Pancreas (tissue), 10 donors: ENCODE data around the gene ARID3A. TPM values are rescaled to one million over a fixed set of nuclear protein-coding genes. Genes with fewer than 3 reads are reported as not detected.

Experiments used
- ATAC-seq, 4 donors: fragments of 200-7000 bp; cut with Tn5 transposase; one replicate each; pipeline versions ENCODE4 v1.8.0 to v1.9.1; 2020; ENCODE audit warnings: mild to moderate bottlenecking in 4 of 4, moderate library complexity in 4 of 4
- DNase-seq, 6 donors: peaks; one replicate each; pipeline ENCODE4 v3.0.0-alpha.2; 2020
- FAIRE-seq: peaks from 2 replicates; lab custom pipeline; 2012; peaks lifted over from hg19 to GRCh38; lab: Jason Lieb, UNC
- H3K27ac ChIP-seq, 4 donors: fragments of 200-600 bp; sonication (generic); 1 replicate in 3 of 4; 2 replicates in 1 of 4; pipeline versions ENCODE4 v1.5.0 to v1.8.0; 2020
- H3K27me3 ChIP-seq, 4 donors: fragments of 200-600 bp; one replicate each; pipeline ENCODE4 v1.8.0; 2021
- H3K36me3 ChIP-seq, 3 donors: fragments of 200-600 bp; sonication (generic) in 1 of 3; one replicate each; pipeline versions ENCODE4 v1.5.0 to v1.8.0; 2020 to 2021
- H3K4me1 ChIP-seq, 3 donors: fragments of 200-600 bp; one replicate each; pipeline ENCODE4 v1.8.0; 2021
- H3K4me3 ChIP-seq, 4 donors: fragments of 200-600 bp; sonication (generic) in 2 of 4; one replicate each; pipeline versions ENCODE4 v1.5.0 to v1.8.0; 2020 to 2021
- H3K9me3 ChIP-seq, 4 donors: fragments of 200-600 bp; one replicate each; pipeline ENCODE4 v1.8.0; 2021
- WGBS, 2 donors: extraction: QIAGEN DNeasy Blood & Tissue Kit; methylation state at CpG; one replicate each; pipeline ENCODE4 v1.1.7; 2013; 5-methylcytosine and 5-hydroxymethylcytosine counted together
- intact Hi-C, 3 donors: fragments of 100-400 bp; cut with DNase I; formaldehyde crosslinking; loops; one replicate each; pipeline versions ENCODE4 v1.11.1 to v1.14.2; 2022
- polyA plus RNA-seq, 2 donors: library from polyadenylated mRNA; stranded (reverse); fragments of 200-250 nt; gene quantifications; one replicate each; pipeline ENCODE4 v1.2.3, GENCODE V29; 2013
- total RNA-seq, 6 donors: library from RNA; stranded (reverse); fragmentation: NEBNext Ultra II Directional in 4 of 6; extraction: Animal tissue kit (Norgen Biotek cat#: 25700) in 4 of 6; gene quantifications; one replicate each; pipeline versions ENCODE4 v1.2.1 to v1.2.4, GENCODE V29; 2021 to 2023
- TF ChIP-seq, protein P1 (sequence below), 4 donors: fragments of 200-600 bp; sonication (generic) in 3 of 4; IDR thresholded peaks; one replicate each; pipeline versions ENCODE4 v1.5.0 to v1.8.0; 2021; ENCODE audit warnings: antibody characterized with exemption in 4 of 4
- donor health status: healthy with polysubstance abuse.
- donor health status: DM: no; HTN: no; CAD: no; lungs with moderate emphysema.
- donor health status: DM: no; HTN: no; CAD: no.
- donor health status: control.
- donor health status: control.
- donor health status: Bipolar disorder and iron deficiency.
- donor health status: DM: yes; HTN: yes; CAD: no.
- donor health status: DM: no; HTN: no; CAD: no.
- donor health status: DM: no; HTN: no; CAD: no.
- donor health status: DM: yes; HTN: yes; CAD: no.

The ARID3A gene
- total and polyA plus RNA-seq, 8 donors = 4.6 to 8.5 (median 7.1) TPM

DNA sequence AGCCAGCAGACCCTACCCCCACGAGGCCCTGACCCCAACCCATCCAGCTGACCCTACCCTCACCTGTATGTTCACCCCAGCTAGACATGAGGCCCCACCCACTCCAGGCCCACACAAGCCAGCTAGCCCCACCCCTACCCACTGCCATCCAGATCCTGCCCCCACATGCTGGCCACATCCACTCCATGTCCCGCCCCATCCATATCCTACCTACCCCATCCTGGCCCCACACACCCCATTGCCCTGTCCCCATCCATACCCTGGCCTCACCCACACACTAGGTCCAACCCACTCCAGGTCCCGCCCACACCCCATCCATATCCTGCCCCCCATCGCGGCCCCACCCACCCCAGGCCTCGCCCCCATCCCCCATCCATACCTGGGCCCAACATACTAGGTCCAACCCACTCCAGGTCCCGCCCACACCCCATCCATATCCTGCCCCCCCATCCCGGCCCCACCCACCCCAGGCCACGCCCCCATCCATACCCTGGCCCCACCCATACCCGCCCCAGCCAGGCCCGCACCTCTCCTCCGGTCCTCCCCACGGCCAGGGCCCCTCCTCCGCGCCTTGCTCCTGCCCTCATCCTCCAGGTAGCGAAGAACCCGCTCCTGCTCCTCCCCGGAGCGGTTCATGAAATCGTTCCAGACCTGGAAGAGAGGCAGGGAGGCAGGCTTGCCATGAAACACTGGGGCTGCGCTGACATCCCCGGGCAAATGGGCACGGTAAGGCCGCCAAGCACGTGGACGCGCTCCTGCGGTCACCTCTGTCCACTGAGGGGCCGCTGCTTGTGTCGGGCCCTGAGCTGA, 25.3 kb upstream of the ARID3A start:
- Histone ChIP-seq H3K4me3 (no peak overlapping the region), H3K9me3 (no peaks in the 10 kb centered on the region), H3K36me3 (peaks cover 0 to 5% (median 3%) of the 10 kb centered on the region in 3 donors), H3K4me1 (no peaks in the 10 kb centered on the region), H3K27me3 (no peaks in the 10 kb centered on the region), H3K27ac (no peak overlapping the region)
- WGBS, 2 donors = 81 to 82% methylated on average over 25 to 30 of the region's 30 CpGs
- FAIRE-seq (no peak), DNase-seq (peak in 2 of 6 donors; percentile 55 to 66), ATAC-seq (peak in 1 of 4 donors; percentile 5)
- intact Hi-C loops = no loop called here
- TF ChIP-seq, protein P1, sequence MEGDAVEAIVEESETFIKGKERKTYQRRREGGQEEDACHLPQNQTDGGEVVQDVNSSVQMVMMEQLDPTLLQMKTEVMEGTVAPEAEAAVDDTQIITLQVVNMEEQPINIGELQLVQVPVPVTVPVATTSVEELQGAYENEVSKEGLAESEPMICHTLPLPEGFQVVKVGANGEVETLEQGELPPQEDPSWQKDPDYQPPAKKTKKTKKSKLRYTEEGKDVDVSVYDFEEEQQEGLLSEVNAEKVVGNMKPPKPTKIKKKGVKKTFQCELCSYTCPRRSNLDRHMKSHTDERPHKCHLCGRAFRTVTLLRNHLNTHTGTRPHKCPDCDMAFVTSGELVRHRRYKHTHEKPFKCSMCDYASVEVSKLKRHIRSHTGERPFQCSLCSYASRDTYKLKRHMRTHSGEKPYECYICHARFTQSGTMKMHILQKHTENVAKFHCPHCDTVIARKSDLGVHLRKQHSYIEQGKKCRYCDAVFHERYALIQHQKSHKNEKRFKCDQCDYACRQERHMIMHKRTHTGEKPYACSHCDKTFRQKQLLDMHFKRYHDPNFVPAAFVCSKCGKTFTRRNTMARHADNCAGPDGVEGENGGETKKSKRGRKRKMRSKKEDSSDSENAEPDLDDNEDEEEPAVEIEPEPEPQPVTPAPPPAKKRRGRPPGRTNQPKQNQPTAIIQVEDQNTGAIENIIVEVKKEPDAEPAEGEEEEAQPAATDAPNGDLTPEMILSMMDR (IDR thresholded peaks at IDR 0.05) = no peak

DNA sequence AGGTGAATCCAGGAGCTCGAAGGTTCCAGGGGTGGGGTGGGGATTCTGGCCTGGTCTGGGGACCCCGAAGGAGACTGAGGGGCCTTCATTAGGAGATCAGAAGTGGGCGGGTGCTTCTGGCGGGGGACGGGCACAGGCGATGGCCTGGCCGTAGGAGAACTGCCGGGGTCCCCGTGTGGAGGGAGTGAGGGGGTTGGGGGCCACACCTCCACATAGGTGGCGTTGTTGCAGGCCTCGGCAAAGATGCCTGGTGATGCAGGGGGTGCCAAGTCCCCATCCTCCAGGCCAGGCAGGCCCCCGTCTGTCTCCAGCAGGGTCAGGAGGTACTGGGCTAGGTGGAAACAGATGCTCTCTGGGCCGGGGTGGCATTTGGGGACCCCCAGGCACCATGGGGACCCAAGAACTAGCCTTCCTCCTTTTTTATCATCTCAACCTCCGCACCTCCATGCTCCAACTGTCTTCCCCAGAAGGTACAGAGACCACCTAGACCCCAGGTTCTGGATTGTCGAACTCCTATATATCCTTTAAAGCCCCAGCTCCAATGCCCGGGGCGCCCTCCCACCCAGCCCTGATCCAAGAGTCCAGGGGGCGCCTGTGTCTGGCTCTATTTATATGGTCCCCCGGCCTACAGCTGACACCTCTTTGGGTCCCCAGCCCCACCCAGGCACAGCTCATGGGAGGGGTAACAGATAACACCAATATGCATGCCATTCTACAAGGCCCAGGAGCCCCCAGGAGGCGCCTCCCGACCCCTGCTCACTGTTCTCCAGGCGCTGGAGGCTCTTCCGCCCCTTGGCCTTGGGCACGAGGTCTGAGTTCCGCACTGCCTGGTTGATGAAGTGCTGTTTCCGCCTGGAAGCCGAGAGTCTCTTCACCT, 24.4 kb upstream of the ARID3A start:
- DNase-seq = peak in 2 of 6 donors; percentile 45 to 63
- 92 to 93% methylated on average over 27 of the region's 27 CpGs for WGBS, 2 donors

DNA sequence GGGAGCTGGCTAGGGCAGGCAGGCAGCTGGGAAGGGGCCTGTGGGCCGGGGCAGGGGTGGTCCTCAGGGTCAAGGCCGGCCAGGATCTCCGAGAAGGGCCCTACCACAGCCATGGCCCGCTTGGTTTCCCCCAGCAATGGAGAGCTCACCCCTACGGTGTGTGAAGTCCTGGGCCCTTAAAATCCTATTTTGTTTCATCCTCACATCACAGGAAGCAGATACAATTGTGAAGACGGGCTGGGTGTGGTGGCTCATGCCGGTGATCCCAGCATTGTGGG, 23.8 kb upstream of the ARID3A start:
- H3K4me1 ChIP-seq = no peaks in the 10 kb centered on the region
- H3K27me3 ChIP-seq = no peaks in the 10 kb centered on the region
- H3K4me3 ChIP-seq = no peak overlapping the region
- ATAC-seq = no peak
- FAIRE-seq = no peak
- no peak for DNase-seq
- intact Hi-C loops = no loop called here
- no peaks in the 10 kb centered on the region for H3K9me3 ChIP-seq
- 86 to 92% methylated on average over 7 of the region's 7 CpGs for WGBS, 2 donors
- TF ChIP-seq, protein P1 (IDR thresholded peaks at IDR 0.05) = no peak
- no peak overlapping the region for H3K27ac ChIP-seq
- H3K36me3 ChIP-seq = peaks cover 0 to 5% (median 3%) of the 10 kb centered on the region in 3 donors

More for the DNA sequence above, 24.4 kb upstream of the ARID3A start:
- Histone ChIP-seq H3K36me3 (peaks cover 0 to 5% (median 3%) of the 10 kb centered on the region in 3 donors), H3K4me3 (no peak overlapping the region), H3K9me3 (no peaks in the 10 kb centered on the region), H3K4me1 (no peaks in the 10 kb centered on the region), H3K27ac (no peak overlapping the region), H3K27me3 (no peaks in the 10 kb centered on the region)
- intact Hi-C loops = no loop called here
- no peak for FAIRE-seq
- no peak for ATAC-seq
- TF ChIP-seq, protein P1 (IDR thresholded peaks at IDR 0.05) = no peak

DNA sequence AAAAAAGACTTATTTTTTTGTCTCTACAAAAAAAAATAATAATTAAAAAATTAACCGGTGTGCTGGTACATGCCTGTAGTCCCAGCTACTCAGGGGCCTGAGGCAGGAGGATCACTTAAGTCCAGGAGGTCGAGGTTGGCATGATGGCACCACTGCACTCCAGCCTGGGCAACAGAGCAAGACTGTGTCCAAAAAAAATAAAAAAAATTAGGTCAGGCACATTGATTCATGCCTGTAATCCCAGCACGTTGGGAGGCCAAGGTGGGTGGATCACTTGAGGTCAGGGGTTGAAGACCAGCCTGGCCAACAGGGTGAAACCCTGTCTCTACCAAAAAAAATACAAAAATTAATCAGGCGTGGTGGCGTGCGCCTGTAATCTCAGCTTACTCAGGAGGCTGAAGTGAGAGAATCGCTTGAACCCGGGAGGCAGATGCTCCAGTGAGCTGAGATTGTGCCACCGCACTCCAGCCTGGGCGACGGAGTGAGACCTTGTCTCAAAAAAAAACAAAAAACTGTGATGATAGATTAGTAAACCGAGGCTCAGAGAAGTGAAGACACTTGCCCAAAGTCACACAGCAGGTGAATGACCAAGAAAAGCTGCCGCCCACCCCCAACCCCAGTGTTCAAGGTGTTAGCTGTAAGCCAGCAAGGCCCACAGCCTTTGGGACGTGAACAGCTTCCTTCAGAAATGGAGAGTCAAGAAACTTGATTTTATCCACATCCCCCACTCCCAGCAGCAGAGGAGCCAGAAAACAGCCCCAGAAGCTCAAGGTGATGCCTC, 23.2 kb upstream of the ARID3A start:
- no peaks in the 10 kb centered on the region for H3K27me3 ChIP-seq
- H3K36me3 ChIP-seq = peaks cover 0 to 5% (median 3%) of the 10 kb centered on the region in 3 donors
- intact Hi-C loops = no loop called here
- DNase-seq = no peak
- H3K4me3 ChIP-seq = no peak overlapping the region
- no peak for ATAC-seq
- no peaks in the 10 kb centered on the region for H3K4me1 ChIP-seq
- FAIRE-seq = no peak
- 74 to 75% methylated on average over 14 of the region's 14 CpGs for WGBS, 2 donors
- no peaks in the 10 kb centered on the region for H3K9me3 ChIP-seq
- H3K27ac ChIP-seq = peak overlapping the region in 2 of 4 donors; percentile 19 to 64
- TF ChIP-seq, protein P1 (IDR thresholded peaks at IDR 0.05) = no peak
